Measurements from ENCODE around the gene P2RX6. TPM values are rescaled to one million over a fixed set of nuclear protein-coding genes. Genes with fewer than 3 reads are reported as not detected.
A peak's percentile ranks its signal among the peaks of the same experiment; 100 is the strongest.
"Not testable (repeated sequence)": the region's sequence is repeated elsewhere in the genome, so short reads cannot be mapped to it uniquely, and the experiment has no call there.

The P2RX6 gene
- total RNA-seq, 1 experiment from 2014 or later = 1.3 TPM

- DNase-seq (ENCODE audit: low read depth) = no peak
Measured at GRCh38 chr22:20994128-20994901, 20.6 kb upstream of the P2RX6 start.

GRCh38 chr22:20994902-20995241 lies 20.1 kb upstream of the P2RX6 start:
- no peak for DNase-seq (ENCODE audit: low read depth)

- no peak for DNase-seq (ENCODE audit: low read depth)
Measured at GRCh38 chr22:20995329-20996030, 19.5 kb upstream of the P2RX6 start.

DNA sequence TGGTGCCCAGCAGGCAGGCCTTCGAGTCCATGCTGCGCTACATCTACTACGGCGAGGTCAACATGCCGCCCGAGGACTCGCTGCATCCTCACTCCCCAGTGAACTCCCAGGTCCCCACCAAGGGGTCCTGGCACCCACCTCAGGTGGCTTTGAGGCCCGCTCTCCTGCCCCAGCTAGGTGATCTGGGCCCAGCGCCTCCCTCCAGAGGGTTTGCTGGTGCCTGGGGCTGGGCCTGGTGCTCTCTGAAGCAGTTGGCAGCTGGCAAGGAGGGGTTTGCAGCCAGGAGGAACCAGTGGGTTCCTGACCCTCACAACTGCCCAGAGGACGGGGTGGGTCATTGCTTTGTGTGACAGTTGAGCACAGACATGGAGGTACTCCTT lies 18.9 kb upstream of the P2RX6 start:
- DNase-seq (ENCODE audit: low read depth) = no peak

- no peak for DNase-seq (ENCODE audit: low read depth)
Measured at GRCh38 chr22:20996598-20997535, 18.1 kb upstream of the P2RX6 start.

GRCh38 chr22:20997536-20998257 lies 17.3 kb upstream of the P2RX6 start:
- no peak for DNase-seq (ENCODE audit: low read depth)

DNA sequence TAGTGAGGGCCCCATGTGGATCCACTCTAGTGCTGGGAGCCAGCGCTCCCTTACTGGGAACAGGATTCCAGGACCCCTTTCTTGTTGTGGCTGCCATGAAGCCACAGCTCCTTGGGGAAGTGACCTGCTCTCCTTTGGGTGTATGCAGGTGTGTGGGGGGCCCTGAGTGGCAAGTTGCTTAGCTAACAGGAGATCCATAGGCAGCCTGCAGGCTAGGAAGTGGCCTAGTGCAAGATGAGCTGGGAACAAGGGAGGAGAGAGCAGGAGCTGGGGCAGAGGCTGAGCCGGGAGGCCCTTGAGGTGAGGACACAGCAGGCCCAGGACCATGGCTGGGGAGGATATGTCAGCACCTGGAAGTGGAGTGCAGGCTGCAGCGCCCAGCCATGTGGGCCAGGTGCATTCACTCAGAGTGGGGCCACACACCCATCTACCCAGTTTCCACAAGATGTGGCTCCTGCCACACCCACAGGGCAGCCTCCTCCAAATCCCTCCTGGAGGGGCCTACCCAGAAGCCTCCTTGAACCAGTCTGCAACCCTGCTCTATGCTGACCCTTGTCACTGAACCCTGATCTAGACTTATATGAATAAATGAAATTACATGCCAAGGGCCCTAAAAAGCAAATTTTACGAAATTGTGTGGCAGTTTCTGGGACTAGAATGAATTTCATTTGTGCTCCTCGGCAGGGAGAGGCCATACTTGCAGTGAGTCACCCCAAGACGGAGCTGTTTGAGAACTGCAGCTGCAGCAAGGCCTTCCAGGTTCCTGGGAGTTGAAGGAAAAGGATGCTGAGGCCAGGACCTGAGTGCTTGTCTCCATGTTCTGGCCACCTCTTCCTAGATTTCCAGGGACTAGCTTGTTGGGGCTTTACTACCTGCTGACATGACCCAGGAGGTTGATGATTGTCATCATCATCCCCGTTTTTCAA lies 16.3 kb upstream of the P2RX6 start:
- no peak for DNase-seq (ENCODE audit: low read depth)

DNA sequence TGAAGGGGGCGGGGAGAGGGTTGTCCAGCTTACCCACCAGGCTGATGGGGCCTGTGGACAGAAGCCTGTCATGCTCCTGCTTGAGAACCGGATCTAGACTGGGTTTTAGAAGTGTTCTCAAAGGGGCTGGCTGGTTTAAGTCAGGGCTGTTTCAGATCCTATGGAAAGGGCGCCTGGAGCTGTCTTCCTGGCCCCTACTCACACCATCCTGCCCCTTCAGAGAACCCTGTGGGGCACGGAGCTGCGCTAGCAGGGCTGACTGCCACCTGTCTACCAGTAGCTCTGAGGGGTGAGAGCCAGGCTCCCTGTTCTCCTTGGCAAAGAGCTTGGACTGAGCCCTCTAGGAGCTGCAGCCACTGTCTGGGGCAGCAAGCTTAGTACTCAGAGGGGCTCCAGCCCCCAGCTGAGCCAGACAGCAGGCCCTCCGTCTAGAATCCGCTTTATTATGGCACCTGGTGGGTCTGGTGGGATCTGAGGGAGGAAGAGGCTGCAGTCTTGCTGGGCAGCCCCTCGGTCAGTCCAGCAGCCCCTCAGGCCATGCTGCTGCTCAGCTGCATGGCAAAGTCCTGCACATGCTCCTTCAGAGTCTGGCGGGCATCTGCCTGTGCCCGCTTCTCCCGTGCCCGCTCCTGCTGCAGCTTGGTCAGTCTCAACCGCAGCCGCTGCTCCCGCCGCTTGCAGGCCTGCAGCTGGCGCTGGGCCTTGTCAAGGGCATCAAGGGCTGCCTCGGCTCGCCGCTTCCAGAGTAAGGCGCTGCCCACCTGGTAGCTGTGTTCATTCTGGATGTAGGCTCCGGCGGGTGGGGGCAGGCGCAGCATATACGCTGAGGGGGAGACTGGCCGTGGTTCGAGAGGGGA lies 15.4 kb upstream of the P2RX6 start:
- no peak for DNase-seq (ENCODE audit: low read depth)

- DNase-seq (ENCODE audit: low read depth) = no peak
Measured at GRCh38 chr22:21000207-21000986, 14.6 kb upstream of the P2RX6 start.

GRCh38 chr22:21000987-21001600 lies 13.9 kb upstream of the P2RX6 start:
- DNase-seq (ENCODE audit: low read depth) = no peak

GRCh38 chr22:21001601-21002325 lies 13.2 kb upstream of the P2RX6 start, which contains the start of gene THAP7:
TSS of gene THAP7 (minus strand) at chr22:21002118. CDS start at chr22:21001911, 207 bp downstream.
- peak; percentile 97 for DNase-seq (ENCODE audit: low read depth)

DNA sequence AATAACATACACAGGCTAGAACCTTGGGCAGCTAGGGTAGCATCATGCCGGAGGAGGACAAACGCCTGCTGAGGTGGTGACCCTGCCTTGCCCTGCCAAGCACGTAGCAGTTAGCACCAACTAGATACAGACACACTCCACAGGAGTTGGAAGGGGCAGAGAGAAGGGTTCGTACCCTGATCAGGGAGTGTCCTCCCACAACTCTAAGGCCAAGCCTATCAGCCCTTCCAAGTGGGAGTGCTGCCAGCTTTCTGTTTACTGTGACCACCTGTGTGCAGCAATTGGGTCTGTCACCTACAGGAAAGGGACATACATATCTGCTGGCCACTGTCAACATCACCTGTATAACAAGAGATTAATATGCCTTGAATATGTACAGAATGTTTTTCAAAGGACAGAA lies 11.2 kb upstream of the P2RX6 start:
- DNase-seq (ENCODE audit: low read depth) = no peak

GRCh38 chr22:21009208-21009607 lies 5.8 kb upstream of the P2RX6 start:
- DNase-seq (ENCODE audit: low read depth) = not testable (repeated sequence)

DNA sequence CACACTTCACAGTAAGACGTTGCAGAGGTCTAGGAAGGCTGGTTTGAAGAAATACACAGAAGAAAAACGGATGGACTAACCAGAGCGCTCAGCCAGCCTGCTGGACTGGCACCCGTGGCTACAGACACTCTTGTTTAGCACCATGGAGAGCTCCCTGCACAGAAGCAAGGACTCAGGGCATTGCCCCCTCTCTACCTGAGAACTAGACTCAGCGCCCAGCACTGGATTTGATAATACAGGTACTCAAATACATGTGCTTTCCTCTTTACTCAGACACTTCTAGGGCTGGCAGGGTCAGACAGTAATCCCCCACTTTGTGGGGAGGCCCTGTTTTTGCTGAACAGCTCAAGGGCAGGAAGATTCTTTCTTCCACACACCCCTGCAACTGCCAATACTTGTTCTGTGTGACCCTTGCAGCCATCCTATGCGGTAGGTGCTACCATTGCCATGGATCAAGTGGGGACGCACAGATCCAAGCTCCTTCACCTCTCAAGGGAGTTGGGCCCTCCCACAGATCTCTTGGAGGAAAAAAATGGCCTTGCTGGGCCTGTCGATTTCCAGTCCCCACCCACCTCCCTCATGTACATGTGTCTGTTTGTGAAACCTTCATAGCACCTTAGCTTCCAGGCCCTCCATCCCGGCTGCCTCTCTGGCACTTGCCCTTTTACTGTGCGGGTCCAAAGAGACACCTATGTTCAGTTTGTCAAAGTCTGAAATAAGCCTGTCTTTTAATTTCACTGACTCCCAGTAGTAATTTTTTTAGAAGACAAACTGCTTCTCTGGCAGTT lies 5.1 kb upstream of the P2RX6 start:
- peak; percentile 41 for DNase-seq (ENCODE audit: low read depth)

GRCh38 chr22:21010426-21011113 lies 4.4 kb upstream of the P2RX6 start:
- DNase-seq (ENCODE audit: low read depth) = no peak

All from Daoy (cell line).